Cortex of kidney (tissue), 1 donor: ENCODE results near the gene MATCAP1.

Source experiments
- DNase-seq: peaks from one replicate; lab custom pipeline; 2025; lab: John Stamatoyannopoulos, UW

MATCAP1 gene

DNA sequence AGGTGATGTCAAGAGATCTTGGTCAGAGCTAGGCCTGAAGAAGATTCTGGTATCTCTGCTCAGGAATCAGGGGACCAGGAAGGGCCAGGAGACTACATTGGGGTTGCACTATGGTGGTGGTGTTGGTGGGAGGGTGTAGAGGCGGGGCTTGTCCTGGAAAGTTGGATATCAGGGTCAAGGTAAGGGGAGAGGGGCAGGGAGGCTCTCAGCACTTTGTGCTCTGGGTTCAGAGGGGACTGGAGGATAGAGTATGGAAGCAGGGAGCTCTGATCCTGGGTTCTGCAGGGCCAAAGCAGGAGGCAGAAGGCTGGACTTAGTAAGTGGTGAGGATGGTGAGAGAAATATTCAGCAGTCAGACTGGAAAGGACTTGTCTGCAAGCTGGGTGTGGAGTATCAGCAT lies 10.4 kb downstream of the MATCAP1 start:
- DNase-seq = no peak

DNA sequence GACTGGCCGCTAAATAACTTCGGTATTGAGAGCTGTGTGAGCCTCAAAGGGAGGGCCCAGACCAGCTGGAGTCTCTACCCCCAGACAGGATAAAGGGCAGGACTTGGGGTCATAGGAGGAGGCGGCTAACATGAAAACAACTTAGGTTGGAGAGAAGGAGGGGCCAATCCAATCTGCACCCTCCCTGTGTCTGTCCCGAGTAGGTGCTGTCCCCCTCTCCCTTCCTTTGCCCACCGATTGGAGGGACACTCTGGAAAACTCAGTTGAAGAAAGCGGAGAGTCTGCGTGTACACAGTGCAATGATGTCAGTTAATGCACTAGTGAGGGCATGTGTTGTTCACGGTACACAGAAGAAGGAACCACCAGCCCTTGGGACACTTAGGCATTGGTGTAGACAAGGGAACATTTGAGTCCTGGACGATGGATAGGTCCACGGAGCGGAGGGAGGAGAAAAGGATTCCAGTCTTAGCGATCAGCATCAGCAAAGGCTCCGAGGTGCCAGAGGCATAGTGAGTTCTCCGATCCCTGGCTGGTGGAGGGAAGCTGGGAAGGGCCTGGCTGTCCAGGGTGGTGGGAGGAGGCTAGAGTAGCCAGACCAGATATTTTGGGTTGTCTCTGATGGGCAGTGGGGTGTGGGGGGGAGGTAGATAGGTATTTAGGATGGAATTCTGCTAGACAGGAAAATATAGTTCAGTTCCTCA lies 12.7 kb downstream of the MATCAP1 start:
- no peak for DNase-seq

DNA sequence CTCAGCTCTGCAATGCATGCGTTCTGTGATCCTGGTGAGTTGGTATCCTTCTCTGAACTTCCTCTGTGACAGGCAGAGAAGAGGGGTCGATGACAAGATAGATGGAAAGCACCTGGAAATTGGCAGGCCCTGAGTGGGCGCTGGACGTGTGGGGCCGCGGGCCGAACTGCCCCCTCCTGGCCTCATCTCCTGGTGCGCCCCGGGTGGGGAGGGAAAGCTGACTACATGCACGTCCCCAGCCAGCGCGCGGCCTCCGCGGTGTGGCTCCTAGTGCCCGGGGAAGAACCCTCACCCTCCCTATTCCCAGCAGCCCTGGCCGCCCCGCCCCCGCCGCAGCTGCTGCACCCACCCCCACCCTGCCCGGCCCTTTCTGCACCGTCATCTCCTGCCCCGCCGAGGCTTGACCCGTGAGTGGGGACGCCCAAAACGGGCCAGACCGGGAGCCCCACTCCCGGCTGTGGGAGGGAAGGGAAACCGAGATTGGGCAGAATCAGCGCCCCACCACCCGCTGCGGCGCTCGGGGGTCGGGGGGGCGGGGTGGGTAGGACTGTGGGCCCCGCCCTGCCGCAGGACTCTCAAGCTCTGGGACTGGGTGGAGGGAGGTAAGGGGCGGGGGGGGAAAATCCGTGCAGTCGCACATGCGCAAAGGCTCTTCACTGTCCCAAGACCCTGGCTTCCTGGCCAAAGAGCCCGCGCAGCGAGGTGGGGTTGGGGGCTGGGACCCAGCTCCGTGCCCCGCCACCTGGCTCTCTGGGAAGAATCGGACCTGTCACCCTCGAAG lies 13.4 kb downstream of the MATCAP1 start, which contains the start of gene NOL3:
TSS of gene NOL3 (plus strand) at position 371 of the 781 bp plus-strand sequence.
- DNase-seq = no peak

DNA sequence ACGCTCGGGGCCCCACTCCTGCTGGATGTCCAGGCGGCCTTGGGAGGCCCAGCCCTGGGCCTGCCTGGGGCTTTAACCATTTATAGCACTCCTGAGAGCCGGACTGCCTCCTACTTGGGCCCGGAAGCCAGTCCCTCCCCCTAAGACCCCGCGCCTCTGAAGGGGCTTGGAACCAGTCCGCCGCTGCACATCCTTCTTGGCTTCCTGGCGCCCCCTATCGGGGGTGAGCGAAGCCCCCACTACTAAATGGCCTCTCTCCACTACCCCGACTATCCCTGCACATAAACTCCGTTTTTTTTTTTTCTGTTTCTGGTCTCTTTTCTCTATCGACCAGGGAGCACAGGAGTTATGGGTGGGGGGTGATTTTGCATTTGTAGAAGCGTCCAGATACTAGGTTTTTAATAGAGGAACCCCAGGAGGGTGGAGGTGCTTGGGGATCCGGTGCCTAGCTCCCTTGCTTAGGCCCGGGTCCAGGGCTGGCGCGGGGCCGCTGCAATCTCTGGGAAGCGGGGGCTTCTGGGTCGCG lies 14.1 kb downstream of the MATCAP1 start:
- DNase-seq = no peak

DNA sequence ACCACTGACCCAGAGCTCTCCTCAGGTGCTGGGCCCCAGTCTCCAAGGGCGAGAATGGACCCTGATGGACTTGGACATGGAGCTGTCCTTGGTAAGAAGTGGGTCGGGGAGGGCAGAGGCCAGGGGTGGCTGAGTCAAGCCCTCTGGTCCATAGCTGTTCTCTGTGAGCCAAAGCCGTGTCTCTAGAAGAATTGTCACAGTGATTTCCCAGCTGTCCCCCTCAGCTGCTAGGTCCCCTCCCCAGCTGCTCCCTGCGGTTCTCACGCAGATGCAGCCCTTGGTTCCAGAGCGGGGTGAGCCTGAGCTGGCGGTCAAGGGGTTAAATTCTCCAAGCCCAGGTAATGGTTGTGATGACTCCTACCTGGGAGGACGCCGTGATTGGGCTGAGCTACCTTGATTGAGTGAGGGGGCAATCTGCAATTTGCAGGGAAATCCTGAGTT lies 14.7 kb downstream of the MATCAP1 start:
- no peak for DNase-seq

DNA sequence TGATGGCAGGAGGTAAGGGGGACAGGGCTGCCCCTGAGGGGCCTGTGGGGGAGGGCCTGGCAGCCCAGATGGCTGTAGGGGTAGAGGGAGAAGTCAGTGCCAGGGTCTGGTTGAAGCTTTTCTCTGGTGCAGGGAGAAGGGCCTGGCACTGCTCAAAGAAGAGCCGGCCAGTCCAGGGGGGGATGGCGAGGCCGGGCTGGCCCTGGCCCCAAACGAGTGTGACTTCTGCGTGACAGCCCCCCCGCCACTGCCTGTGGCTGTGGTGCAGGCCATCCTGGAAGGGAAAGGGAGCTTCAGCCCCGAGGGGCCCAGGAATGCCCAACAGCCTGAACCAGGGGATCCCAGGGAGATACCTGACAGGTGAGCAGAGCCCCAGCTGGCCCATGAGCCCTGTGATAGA lies 16.2 kb downstream of the MATCAP1 start:
- no peak for DNase-seq

DNA sequence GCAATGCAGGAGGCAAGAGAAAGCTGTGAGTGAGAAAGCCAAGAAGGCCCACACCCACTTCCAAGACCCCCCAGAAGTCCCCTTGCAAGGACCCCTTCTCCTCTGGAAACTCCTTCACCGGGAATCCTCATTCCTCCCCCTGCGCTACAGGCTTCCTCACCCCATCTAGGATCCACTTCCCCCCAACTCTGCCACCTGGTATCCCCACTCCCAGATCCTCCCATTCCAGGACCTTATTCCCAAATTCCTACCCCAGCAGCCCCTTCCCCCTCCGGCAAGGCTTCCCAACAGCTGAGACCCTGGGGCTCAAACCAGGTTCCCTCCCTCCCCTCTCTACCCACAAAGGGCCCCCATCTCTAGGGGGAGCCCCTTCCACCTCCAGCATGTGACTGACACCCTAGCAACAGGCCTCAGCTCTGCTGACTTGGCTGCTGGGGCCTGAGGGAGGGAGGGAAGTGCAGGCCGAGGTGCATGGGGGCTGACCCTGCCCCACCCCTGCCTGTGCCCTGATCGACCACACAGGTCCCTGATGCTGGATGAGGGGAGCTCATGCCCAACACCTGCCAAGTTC lies 17.1 kb downstream of the MATCAP1 start:
- DNase-seq = no peak

DNA sequence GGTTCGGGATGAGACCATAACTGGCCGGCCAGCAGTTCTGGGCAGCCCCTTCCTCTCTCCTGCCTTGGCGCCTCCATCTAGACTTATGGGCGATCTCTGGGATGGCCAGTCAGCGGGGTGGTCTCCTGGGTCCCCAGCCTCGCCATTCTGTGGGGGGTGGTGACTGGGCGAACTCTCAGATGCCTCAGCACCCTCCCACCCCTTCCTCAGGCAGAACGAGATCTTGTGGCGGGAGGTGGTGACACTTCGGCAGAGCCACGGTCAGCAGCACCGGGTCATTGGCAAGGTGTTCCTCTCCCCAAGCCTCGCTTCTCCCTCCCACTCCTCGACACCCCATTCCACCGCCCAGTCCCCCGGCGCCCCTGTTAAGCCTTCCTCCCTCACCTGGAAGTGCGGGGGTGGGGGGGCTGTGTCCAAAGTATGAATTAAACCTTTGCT lies 17.6 kb downstream of the MATCAP1 start:
- no peak for DNase-seq

DNA sequence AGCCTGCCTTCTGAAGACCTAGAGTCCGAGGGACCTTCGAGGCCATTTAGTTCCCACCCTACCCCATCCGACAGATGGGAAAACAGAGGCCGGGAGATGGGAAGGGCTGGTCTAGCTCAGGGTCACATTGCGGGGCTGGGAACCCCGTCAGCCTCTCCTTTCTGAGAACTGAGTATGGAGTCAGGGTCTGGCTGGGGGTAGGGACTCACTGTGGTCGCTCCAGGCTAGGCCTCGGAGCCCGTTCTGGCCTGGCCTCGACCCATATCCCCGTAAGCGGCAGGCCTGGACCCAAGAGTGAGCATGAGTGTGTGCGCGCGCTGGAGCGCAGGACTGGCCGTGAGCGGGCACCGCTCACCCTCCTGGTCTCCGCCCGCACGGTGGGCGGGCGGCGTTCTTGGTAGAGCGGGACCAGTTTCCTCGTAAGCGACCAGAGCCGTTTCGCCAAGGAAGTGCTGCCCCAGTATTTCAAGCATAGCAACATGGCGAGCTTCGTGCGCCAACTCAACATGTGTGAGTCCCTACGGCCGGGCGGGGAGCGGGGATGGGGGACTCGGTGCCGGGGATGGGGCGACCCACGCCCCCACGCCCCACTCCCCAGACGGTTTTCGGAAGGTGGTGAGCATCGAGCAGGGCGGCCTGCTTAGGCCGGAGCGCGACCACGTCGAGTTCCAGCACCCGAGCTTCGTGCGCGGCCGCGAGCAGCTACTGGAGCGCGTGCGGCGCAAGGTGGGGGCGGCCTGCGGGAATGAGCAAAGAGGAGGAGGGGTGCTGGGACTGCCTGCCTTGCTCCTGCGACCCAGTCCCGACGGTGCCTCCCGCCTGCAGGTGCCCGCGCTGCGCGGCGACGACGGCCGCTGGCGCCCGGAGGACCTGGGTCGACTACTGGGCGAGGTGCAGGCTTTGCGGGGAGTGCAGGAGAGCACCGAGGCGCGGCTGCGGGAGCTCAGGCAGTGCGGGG lies 18.4 kb downstream of the MATCAP1 start:
- DNase-seq = no peak

DNA sequence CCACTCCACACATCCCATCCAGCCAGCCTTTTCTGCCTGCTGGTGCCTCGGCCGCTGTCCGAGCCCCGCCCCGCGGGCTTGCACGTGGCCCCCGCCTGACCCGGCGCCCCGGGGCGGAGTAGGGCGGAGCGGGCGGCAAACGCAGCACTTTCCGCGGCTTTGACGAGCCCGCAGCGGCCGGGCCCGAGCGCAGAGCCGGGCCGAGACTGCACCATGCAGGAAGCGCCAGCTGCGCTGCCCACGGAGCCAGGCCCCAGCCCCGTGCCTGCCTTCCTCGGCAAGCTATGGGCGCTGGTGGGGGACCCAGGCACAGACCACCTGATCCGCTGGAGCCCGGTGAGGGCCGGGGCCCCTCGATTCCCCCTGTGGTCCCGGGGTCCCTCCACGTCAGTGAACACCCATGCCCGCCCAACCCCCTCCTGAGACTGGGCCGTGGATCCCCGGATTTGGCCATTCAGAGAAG lies 19.1 kb downstream of the MATCAP1 start, which contains the start of gene HSF4:
TSS of gene HSF4 (plus strand) at position 147 of the 463 bp plus-strand sequence. CDS start at position 214, 67 bp downstream.
- no peak for DNase-seq

DNA sequence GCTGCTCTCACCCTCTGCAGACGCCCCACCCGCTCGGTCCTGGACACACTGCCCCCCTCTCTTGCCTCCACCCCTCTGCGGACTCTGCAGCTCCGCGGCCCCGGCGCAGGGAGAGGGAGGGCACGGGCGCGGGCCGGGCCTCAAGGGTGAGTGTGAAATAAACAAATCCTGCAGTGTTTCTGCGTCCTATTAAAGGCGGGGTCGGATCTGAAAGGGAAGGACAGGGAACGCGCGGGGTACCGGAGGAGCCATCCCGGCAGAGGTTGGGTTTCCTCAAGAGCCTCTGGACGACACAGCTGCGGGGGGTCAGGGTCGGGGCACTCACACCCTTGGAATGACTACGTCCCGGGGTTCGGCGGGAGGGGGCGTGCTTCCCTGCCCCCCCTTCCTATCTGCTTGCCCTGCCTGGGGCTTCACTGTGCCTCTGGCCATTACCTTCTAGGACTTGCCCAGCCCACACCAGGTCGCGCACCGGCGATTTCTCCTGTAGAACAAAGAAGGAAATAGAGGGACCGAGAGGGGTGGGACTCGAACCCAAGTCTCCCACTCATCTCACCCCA lies 19.7 kb downstream of the MATCAP1 start:
- no peak for DNase-seq

DNA sequence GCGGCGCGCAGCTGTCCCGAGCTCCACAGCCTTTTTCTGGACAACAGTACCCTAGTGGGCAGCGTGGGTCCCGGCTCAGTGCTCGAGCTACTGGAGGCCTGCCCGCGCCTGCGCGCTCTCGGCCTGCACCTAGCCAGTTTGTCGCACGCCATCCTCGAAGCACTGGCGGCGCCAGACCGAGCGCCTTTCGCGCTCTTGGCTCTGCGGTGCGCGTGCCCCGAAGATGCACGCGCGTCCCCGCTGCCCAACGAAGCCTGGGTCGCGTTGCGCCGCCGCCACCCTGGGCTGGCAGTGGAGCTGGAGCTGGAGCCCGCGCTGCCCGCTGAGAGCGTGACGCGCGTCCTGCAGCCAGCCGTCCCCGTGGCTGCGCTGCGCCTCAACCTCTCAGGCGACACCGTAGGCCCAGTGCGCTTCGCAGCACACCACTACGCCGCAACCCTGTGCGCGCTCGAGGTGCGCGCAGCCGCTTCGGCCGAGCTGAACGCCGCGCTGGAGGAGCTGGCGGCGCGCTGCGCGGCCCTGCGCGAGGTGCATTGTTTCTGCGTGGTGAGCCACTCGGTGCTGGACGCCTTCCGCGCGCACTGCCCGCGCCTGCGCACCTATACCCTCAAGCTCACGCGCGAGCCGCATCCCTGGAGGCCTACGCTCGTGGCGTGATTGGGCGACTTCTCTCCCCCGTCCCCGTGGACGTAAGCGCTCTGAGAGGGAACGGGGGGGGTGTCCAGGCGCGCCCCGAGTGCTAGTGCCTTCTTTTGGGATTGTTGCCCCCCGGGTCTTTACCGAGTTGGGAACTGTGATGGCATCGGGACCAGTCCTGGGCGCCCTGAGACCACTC lies 20.4 kb downstream of the MATCAP1 start:
- DNase-seq = no peak

DNA sequence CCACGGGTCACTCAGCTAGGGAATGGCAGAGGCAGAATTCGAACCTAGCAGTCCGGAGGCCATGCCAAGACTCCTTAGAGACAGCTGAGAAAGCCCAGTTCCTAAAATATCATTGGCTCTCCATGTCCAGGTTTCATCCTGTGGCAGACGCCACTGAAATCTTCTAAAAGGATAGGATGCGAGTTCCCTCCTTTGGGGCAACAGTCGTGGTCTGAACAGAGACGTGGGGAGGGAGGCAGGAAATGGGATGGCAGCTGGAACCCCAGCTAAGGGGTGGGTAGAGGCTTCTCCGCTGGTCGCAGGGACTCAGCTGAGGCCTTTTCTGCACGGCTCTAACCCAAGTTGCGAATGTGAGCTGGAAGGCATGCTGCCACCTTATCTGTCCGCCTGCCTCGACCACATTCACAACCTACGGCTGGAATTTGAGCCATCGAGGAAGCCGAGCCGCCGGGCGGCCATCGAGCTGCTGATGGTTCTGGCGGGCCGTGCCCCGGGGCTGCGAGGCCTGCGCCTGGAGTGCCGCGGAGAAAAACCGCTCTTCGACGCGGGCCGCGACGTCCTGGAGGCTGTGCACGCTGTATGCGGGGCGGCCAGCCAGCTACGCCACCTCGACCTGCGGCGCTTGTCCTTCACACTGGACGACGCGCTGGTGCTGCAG lies 21.1 kb downstream of the MATCAP1 start:
- DNase-seq = no peak

DNA sequence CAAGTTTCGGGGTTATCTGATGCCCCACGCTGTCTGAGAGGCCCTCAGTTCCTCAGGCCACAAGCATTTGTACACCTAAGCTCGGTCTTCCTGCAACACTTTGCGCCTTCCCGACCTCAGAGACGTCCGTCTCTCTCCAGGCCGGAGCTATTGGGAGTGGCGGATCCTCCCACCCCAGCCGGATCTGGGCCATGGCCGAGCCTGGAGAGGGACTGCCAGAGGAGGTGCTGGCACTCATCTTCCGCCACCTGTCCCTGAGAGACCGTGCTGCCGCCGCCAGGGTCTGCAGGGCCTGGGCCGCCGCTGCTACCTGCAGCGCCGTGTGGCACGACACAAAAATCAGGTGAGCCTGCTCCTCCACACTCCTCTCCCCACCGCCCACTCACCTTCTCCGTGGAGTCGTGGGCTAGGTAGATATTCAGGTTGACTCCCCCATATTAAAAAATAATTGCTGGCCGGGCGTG lies 22.1 kb downstream of the MATCAP1 start:
- no peak for DNase-seq

DNA sequence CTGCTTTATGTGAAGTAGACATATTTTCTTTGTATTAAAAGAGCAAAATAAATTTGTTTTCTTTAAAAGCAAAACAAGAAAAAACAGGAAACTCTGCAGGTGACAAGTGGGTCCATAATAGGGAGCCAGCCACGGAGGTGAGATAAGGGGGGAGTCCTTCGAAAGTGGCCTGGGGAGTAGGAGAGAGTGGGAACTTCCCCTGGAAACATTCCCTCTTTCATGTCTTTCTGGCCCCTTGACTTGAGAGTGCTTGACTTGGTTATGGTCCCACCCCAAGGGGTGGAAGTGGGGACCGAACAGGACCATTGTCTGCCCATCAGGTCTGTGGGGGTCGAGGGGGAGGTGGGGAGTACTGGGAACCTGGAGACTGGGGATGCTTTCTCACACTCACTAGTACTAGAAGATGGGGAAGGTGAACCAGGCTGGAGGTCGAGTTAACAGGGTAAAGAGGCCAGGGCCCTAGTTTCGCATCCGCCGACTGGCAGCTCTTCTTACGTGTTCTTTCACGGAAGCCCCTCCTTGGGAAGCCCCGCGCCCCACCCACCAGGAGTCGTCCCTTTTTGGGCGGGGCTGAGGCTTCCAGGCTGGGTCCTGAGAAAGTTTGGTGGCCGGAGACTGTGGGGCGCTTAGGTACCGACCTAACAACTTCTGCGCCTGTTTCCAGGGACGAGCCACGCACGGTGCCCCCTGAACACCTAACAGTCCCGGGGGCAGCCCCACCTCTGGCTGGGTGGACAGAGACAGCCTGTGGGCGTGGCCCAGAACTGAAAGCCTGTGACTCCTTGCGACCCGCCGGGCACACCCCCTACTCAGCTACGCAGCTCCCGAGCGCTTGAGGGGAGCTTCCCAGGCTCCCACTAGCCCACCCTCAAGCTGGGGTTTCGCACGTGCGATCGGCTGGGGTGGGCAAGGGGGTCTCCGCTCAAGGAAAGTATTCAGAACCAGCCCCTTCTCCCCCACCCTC lies 24.8 kb downstream of the MATCAP1 start:
- DNase-seq = no peak

DNA sequence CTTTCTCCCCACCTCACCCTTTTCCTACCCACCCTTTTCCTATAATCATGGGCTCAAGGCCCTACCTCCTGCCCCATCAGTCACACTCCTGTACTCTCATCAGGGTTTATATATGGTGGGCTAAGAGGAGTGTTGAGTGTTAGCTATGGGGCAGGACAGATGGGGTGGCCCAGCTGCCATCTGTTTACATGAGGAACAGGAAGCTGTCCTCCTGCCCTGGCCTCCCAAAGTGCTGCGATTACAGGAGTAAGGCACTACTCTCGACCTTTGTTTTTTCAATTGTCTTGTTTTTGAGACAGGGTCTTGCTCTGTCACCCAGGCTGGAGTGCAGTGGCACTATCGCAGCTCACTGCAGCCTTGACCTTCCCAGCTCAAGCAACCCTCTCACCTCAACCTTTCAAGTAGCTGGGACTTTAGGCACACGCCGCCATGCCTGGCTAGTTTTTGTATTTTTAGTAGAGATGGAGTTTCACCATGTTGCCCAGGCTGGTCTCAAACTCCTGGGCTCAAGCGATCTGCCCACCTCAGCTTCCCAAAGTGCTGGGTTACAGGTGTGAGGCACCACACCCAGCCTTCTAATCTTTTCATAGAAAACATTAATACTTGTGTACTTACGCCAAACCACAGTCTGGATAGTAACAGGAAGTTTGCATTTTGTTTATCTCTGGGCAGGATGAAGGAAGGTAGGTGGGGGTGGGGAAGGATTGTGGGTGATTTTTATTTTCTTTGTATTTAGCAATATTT lies 25.7 kb downstream of the MATCAP1 start:
- no peak for DNase-seq

DNA sequence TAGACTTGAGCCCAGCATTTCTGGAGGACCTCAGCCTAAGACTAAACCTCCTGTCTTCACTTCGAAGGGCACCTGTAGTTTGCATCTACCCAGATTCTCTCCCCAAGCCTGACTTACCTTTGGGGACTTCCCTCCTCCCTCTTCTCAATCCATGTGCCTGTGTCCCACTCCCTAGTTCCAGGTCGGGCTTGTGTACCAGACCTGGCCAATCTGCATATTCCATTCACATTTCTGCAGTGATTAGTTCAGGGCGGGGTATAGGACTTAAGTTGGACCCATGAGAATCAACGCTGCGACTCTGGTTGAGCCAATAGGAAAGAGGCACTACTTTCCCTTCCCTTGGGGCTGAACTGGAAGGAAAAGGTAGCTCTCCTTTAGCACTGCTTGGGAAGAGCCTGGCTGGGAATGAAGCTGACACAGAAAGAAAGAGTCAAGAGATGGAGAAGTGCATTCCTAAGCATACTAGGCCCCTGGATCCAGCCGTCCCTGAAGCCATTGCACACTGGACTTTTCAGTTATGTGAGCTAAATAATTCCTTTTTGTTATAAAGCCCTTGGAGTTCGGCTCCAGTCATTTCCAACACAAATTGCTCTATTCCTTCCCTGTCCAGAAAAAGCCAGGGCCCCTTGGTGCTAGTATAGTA lies 26.5 kb downstream of the MATCAP1 start:
- no peak for DNase-seq
